HepG2 (cell line): ENCODE data around the gene CEP164. TPM values are rescaled to one million over a fixed set of nuclear protein-coding genes. Genes with fewer than 3 reads are reported as not detected.

Experiments
- FOXO1 ChIP-seq: sonication (generic); formaldehyde crosslinking; IDR thresholded peaks from 2 replicates; pipeline ENCODE4 v1.4.0; 2020; ENCODE audit warnings: missing genetic modification reagents
- HOXA3 ChIP-seq: sonication (generic); formaldehyde crosslinking; IDR thresholded peaks from 2 replicates; pipeline ENCODE4 v1.5.0; 2020; ENCODE audit warnings: missing genetic modification reagents
- ISX ChIP-seq: sonication (generic); formaldehyde crosslinking; conservative IDR thresholded peaks from 2 replicates; pipeline ENCODE4 v1.5.0; 2020; ENCODE audit warnings: missing genetic modification reagents
- JUN ChIP-seq: sonication (generic); formaldehyde crosslinking; IDR thresholded peaks from 2 replicates; pipeline ENCODE4 v1.4.0; 2020; ENCODE audit warnings: mild to moderate bottlenecking, missing genetic modification reagents
- MBD4 ChIP-seq: IDR thresholded peaks from 2 replicates; pipeline ENCODE4 v1.6.1; 2012; ENCODE audit warnings: low read length, inconsistent platforms, borderline replicate concordance
- RELA ChIP-seq: sonication (generic); formaldehyde crosslinking; IDR thresholded peaks from 2 replicates; pipeline ENCODE4 v1.4.0; 2020; ENCODE audit warnings: missing genetic modification reagents
- RFX1 ChIP-seq: fragments of 450-650 bp; IDR thresholded peaks from 2 replicates; pipeline ENCODE4 v1.6.1; 2017
- SP140L ChIP-seq: sonication (generic); formaldehyde crosslinking; IDR thresholded peaks from 2 replicates; pipeline ENCODE4 v1.4.0; 2020; ENCODE audit warnings: missing genetic modification reagents, borderline replicate concordance
- SP5 ChIP-seq: IDR thresholded peaks from 2 replicates; pipeline ENCODE4 v1.6.1; 2016; ENCODE audit warnings: low read depth, borderline replicate concordance
- YEATS2 ChIP-seq: sonication (generic); formaldehyde crosslinking; IDR thresholded peaks from 2 replicates; pipeline ENCODE4 v1.4.0; 2020; ENCODE audit warnings: missing genetic modification reagents, borderline replicate concordance
- ZFP37 ChIP-seq: sonication (generic); formaldehyde crosslinking; IDR thresholded peaks from 2 replicates; pipeline ENCODE4 v1.4.0; 2020; ENCODE audit warnings: missing genetic modification reagents, borderline replicate concordance
- ZKSCAN5 ChIP-seq: sonication (generic); formaldehyde crosslinking; IDR thresholded peaks from 2 replicates; pipeline ENCODE4 v1.5.1; 2020; ENCODE audit warnings: mild to moderate bottlenecking, missing genetic modification reagents
- ZNF263 ChIP-seq: sonication (generic); formaldehyde crosslinking; IDR thresholded peaks from 2 replicates; pipeline ENCODE4 v1.4.0; 2020; ENCODE audit warnings: missing genetic modification reagents
- ZNF329 ChIP-seq: sonication (generic); formaldehyde crosslinking; IDR thresholded peaks from 2 replicates; pipeline ENCODE4 v1.9.0; 2021; ENCODE audit warnings: low read depth, mild to moderate bottlenecking, missing genetic modification reagents
- ZNF510 ChIP-seq: sonication (generic); formaldehyde crosslinking; IDR thresholded peaks from 2 replicates; pipeline ENCODE4 v1.4.0; 2020; ENCODE audit warnings: low read depth, mild to moderate bottlenecking, missing genetic modification reagents
- ZNF564 ChIP-seq: sonication (generic); formaldehyde crosslinking; IDR thresholded peaks from 2 replicates; pipeline ENCODE4 v1.8.1; 2023; ENCODE audit warnings: mild to moderate bottlenecking, missing genetic modification reagents
- ZNF724P ChIP-seq: sonication (generic); formaldehyde crosslinking; IDR thresholded peaks from 2 replicates; pipeline ENCODE4 v1.8.0; 2022; ENCODE audit warnings: missing genetic modification reagents, borderline replicate concordance
- polyA plus RNA-seq, 8 experiments: library from polyadenylated mRNA; depleted of rRNA in 3 of 8; stranded (reverse) in 7 of 8; unstranded in 1 of 8; fragments of >200 nt; fragmentation: Illumina TruSeq in 4 of 8; extraction: Trizol in 4 of 8; gene quantifications; 2 replicates each; pipeline versions ENCODE4 v1.2.1 to v1.2.3, GENCODE V29; 2011 to 2016; ENCODE audit warnings: low read depth in 4 of 8, missing spikeins in 1 of 8, mixed read lengths in 1 of 8; ENCODE audit not compliant: insufficient read depth in 1 of 8
- total RNA-seq, 5 experiments: library from RNA; depleted of rRNA; stranded (reverse); fragments of >200 nt; fragmentation: Illumina TruSeq; extraction: Trizol; gene quantifications; 2 replicates each; pipeline ENCODE4 v1.2.3, GENCODE V29; 2016; ENCODE audit warnings: low read depth in 1 of 5
- TF ChIP-seq, protein P1 (sequence below): sonication (generic); formaldehyde crosslinking; IDR thresholded peaks from 2 replicates; pipeline ENCODE4 v1.4.0; 2020; ENCODE audit warnings: mild to moderate bottlenecking, missing genetic modification reagents
- TF ChIP-seq, protein P2 (sequence below): IDR thresholded peaks from 2 replicates; pipeline ENCODE4 v1.6.1; 2016; ENCODE audit warnings: missing compliant biosample characterization, missing genetic modification reagents, borderline replicate concordance
- TF ChIP-seq, protein P3 (sequence below): sonication (generic); formaldehyde crosslinking; IDR thresholded peaks from 2 replicates; pipeline ENCODE4 v1.4.0; 2020; ENCODE audit warnings: mild to moderate bottlenecking, missing genetic modification reagents
- TF ChIP-seq, protein P4 (sequence below): sonication (generic); formaldehyde crosslinking; IDR thresholded peaks from 2 replicates; pipeline ENCODE4 v1.8.1; 2023; ENCODE audit warnings: mild to moderate bottlenecking, inconsistent platforms, moderate library complexity, missing genetic modification reagents, borderline replicate concordance
- TF ChIP-seq, protein P5 (sequence below): sonication (generic); formaldehyde crosslinking; IDR thresholded peaks from 2 replicates; pipeline ENCODE4 v1.5.1; 2020; ENCODE audit warnings: missing genetic modification reagents, mild to moderate bottlenecking, borderline replicate concordance

Gene CEP164
- total and polyA plus RNA-seq, 2 of the 13 experiments (the other 11 are each of a cell fraction or from before 2014, with no cell fraction given), result 11.4 to 15.2 TPM

DNA sequence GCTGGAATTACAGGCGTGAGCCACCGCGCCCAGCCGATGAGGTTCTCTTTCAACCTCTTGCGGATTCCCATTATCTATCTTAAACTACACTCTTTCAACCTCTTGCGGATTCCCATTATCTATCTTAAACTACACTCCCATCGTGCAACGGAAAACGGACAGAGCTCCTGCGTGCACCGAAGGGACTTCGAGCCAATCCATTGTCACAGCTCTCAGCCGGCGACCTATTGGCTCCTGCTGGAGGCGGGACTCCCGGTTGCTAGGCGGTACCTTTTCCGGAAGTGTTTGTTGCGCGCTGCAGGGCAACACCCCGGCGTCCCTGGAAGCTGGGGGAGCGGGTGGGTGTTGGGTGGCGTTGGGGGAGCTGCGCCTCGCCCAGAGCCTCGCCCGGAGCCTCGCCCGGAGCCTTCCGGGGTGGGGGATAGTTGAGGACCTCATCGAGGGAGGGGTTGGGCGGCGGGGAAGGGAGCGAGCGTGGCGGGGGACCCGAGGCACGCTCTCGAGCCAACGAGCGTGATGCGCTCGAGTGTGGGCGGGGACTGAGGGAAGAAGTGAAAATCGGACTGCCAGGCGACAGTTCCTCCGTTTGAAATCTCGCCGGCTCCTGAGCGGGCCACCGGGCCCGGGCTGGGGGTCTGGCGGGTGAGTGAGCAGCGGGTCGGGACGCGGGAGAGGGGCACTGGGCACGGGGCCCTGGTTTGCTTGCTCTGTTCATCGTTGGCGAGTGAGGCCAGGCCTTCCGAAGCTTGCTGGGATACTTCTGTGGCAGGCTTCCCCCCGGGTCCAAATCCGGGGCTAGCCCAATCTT lies at the start of gene CEP164 (continued):
- TF ChIP-seq, protein P1, sequence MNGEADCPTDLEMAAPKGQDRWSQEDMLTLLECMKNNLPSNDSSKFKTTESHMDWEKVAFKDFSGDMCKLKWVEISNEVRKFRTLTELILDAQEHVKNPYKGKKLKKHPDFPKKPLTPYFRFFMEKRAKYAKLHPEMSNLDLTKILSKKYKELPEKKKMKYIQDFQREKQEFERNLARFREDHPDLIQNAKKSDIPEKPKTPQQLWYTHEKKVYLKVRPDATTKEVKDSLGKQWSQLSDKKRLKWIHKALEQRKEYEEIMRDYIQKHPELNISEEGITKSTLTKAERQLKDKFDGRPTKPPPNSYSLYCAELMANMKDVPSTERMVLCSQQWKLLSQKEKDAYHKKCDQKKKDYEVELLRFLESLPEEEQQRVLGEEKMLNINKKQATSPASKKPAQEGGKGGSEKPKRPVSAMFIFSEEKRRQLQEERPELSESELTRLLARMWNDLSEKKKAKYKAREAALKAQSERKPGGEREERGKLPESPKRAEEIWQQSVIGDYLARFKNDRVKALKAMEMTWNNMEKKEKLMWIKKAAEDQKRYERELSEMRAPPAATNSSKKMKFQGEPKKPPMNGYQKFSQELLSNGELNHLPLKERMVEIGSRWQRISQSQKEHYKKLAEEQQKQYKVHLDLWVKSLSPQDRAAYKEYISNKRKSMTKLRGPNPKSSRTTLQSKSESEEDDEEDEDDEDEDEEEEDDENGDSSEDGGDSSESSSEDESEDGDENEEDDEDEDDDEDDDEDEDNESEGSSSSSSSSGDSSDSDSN (CRISPR knock-in tag), result peak; percentile 47; the same call in 1 of the 2 replicates
- no peak for TF ChIP-seq YEATS2 (CRISPR knock-in tag)
- TF ChIP-seq ZNF510 (CRISPR knock-in tag), result no peak
- no peak for TF ChIP-seq ISX (CRISPR knock-in tag)
- TF ChIP-seq SP5 (CRISPR knock-in tag), result peak; percentile 28; the same call in 1 of the 2 replicates
- no peak for TF ChIP-seq JUN (CRISPR knock-in tag)
- TF ChIP-seq RELA (CRISPR knock-in tag), result no peak
- no peak; the same call in 1 of the 2 replicates for TF ChIP-seq ZNF263
- TF ChIP-seq, protein P2, sequence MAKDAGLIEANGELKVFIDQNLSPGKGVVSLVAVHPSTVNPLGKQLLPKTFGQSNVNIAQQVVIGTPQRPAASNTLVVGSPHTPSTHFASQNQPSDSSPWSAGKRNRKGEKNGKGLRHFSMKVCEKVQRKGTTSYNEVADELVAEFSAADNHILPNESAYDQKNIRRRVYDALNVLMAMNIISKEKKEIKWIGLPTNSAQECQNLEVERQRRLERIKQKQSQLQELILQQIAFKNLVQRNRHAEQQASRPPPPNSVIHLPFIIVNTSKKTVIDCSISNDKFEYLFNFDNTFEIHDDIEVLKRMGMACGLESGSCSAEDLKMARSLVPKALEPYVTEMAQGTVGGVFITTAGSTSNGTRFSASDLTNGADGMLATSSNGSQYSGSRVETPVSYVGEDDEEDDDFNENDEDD (CRISPR knock-in tag), result peak; percentile 38; the same call in 1 of the 2 replicates
- TF ChIP-seq RFX1, result peak; percentile 83
- no peak for TF ChIP-seq FOXO1 (CRISPR knock-in tag)
- TF ChIP-seq, protein P3, sequence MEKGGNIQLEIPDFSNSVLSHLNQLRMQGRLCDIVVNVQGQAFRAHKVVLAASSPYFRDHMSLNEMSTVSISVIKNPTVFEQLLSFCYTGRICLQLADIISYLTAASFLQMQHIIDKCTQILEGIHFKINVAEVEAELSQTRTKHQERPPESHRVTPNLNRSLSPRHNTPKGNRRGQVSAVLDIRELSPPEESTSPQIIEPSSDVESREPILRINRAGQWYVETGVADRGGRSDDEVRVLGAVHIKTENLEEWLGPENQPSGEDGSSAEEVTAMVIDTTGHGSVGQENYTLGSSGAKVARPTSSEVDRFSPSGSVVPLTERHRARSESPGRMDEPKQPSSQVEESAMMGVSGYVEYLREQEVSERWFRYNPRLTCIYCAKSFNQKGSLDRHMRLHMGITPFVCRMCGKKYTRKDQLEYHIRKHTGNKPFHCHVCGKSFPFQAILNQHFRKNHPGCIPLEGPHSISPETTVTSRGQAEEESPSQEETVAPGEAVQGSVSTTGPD (CRISPR knock-in tag), result no peak
- TF ChIP-seq ZNF724P (CRISPR knock-in tag), result no peak
- no peak for TF ChIP-seq ZKSCAN5
- no peak for TF ChIP-seq MBD4
- TF ChIP-seq SP140L, result no peak
- no peak for TF ChIP-seq ZNF329 (CRISPR knock-in tag)
- TF ChIP-seq, protein P4, sequence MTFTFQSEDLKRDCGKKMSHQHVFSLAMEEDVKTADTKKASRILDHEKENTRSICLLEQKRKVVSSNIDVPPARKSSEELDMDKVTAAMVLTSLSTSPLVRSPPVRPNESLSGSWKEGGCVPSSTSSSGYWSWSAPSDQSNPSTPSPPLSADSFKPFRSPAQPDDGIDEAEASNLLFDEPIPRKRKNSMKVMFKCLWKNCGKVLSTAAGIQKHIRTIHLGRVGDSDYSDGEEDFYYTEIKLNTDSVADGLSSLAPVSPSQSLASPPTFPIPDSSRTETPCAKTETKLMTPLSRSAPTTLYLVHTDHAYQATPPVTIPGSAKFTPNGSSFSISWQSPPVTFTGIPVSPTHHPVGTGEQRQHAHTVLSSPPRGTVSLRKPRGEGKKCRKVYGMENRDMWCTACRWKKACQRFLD, result no peak
- TF ChIP-seq ZNF564 (CRISPR knock-in tag), result no peak
- 0 out of 2 replicates have a peak, but pooled peaks have one; percentile 7 for TF ChIP-seq HOXA3 (CRISPR knock-in tag)
- no peak for TF ChIP-seq ZFP37 (CRISPR knock-in tag)
- TF ChIP-seq, protein P5, sequence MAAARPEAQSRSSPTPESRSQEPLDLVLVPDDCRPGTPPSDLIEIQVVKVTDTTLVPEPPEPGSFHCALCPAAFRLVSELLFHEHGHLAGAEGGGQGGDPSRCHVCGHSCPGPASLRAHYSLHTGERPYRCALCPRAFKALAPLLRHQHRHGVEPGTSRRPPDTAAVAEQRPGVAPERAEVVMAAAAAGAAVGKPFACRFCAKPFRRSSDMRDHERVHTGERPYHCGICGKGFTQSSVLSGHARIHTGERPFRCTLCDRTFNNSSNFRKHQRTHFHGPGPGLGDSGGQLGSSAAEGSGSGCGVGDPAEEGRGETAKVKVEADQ (CRISPR knock-in tag), result peak; percentile 71; the same call in 1 of the 2 replicates
